A172 (cell line): Measurements from ENCODE around the gene NPC1. TPM values are rescaled to one million over a fixed set of nuclear protein-coding genes. Genes with fewer than 3 reads are reported as not detected.
A peak's percentile ranks its signal among the peaks of the same experiment; 100 is the strongest.

Experiments used
- DNase-seq: peaks from one replicate; pipeline ENCODE4 v3.0.0-alpha.2; 2015; ENCODE audit warnings: low spot score
- total RNA-seq: library from RNA; depleted of rRNA; stranded (reverse); fragments of >200 nt; shearing (Covaris generic); gene quantifications from 2 replicates; pipeline ENCODE4 v1.2.3, GENCODE V29; 2014

The NPC1 gene
- total RNA-seq, 1 experiment from 2014 or later: 128 TPM

- DNase-seq: no peak
Observed at GRCh38 chr18:23548275-23548674, 38.0 kb downstream of the NPC1 start.

- peak; percentile 69 for DNase-seq
Observed at GRCh38 chr18:23547846-23548245, 38.5 kb downstream of the NPC1 start.

- DNase-seq: no peak
Observed at GRCh38 chr18:23547306-23547705, 39.0 kb downstream of the NPC1 start.

- DNase-seq: no peak
Observed at GRCh38 chr18:23545247-23545789, 41.0 kb downstream of the NPC1 start.

GRCh38 chr18:23542461-23542860 is 43.8 kb downstream of the NPC1 start:
- no peak for DNase-seq

- no peak for DNase-seq
Observed at GRCh38 chr18:23541349-23542093, 44.8 kb downstream of the NPC1 start.

- DNase-seq: no peak
Observed at GRCh38 chr18:23540867-23541266, 45.4 kb downstream of the NPC1 start.

- DNase-seq: no peak
Observed at GRCh38 chr18:23539911-23540525, 46.3 kb downstream of the NPC1 start.

GRCh38 chr18:23539296-23539695 is 47.0 kb downstream of the NPC1 start:
- no peak for DNase-seq

- DNase-seq: peak; percentile 17
Observed at GRCh38 chr18:23538870-23539269, 47.4 kb downstream of the NPC1 start.

- no peak for DNase-seq
Observed at GRCh38 chr18:23538001-23538400, 48.3 kb downstream of the NPC1 start.

GRCh38 chr18:23537274-23537673 is 49.0 kb downstream of the NPC1 start:
- DNase-seq: no peak

- no peak for DNase-seq
Observed at GRCh38 chr18:23536204-23536603, 50.1 kb downstream of the NPC1 start.

GRCh38 chr18:23534276-23534675 is 52.0 kb downstream of the NPC1 start:
- no peak for DNase-seq

GRCh38 chr18:23532848-23533247 is 53.5 kb downstream of the NPC1 start:
- no peak for DNase-seq

- no peak for DNase-seq
Observed at GRCh38 chr18:23531912-23532311, 54.4 kb downstream of the NPC1 start.

- DNase-seq: no peak
Observed at GRCh38 chr18:23530195-23530594, 56.1 kb downstream of the NPC1 start.

- DNase-seq: peak; percentile 90
Observed at GRCh38 chr18:23529604-23530003, 56.7 kb downstream of the NPC1 start.

- peak; percentile 74 for DNase-seq
Observed at GRCh38 chr18:23528580-23529472, 57.5 kb downstream of the NPC1 start.

- no peak for DNase-seq
Observed at GRCh38 chr18:23526501-23527063, 59.7 kb downstream of the NPC1 start.

GRCh38 chr18:23524213-23524707 is 62.0 kb downstream of the NPC1 start:
- no peak for DNase-seq
